GM20000 (cell line): ENCODE measurements around the gene TIMM22.

Experiments used
- DNase-seq: peaks from one replicate; pipeline ENCODE4 v3.0.0; 2012; ENCODE audit warnings: low spot score
- TF ChIP-seq, protein P1 (sequence below): IDR thresholded peaks from 2 replicates; pipeline ENCODE4 v1.5.1; 2012; ENCODE audit warnings: mild to moderate bottlenecking, control low read depth; ENCODE audit errors: extremely low read depth, missing control alignments

The TIMM22 gene

DNA sequence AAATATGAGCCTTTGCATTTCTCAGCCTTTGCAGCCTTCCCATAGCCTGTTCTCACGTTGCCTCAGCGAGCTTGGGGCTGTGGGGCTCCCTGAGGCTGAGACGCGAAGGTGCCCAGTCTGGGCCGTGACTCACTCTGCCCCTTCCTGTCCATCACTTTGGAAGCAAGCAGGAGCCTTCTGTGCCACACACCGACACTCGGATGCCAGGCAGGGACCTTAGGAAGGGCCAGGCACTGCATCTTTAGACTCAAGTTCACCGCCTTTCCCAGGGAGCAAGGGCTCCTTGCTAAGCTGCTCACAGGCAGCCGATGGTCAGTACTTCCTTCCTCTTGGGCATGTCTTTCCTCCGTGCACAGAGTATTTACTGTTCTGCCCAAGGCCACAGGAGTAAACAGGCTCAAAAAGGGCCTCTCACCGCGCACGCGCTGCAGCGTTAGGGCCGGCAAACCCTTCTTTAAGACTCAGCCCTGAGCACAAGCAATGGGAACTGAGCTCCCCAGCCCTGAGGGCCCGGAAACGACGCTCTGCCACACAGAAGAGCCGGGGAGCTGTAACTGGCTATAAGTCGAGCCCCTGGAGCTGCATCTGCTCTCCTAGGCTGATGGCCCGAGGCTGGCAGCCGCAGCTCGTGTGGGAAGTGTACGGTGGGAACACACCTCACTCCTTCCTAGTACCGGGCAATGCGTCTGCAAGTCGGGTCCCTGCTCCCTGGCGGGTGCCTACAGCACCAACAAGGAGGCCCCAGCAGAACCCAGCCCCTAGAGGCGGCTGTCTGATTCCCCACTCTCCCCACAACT lies 7.2 kb downstream of the TIMM22 start:
- DNase-seq = no peak
- TF ChIP-seq, protein P1, sequence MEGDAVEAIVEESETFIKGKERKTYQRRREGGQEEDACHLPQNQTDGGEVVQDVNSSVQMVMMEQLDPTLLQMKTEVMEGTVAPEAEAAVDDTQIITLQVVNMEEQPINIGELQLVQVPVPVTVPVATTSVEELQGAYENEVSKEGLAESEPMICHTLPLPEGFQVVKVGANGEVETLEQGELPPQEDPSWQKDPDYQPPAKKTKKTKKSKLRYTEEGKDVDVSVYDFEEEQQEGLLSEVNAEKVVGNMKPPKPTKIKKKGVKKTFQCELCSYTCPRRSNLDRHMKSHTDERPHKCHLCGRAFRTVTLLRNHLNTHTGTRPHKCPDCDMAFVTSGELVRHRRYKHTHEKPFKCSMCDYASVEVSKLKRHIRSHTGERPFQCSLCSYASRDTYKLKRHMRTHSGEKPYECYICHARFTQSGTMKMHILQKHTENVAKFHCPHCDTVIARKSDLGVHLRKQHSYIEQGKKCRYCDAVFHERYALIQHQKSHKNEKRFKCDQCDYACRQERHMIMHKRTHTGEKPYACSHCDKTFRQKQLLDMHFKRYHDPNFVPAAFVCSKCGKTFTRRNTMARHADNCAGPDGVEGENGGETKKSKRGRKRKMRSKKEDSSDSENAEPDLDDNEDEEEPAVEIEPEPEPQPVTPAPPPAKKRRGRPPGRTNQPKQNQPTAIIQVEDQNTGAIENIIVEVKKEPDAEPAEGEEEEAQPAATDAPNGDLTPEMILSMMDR = no peak

DNA sequence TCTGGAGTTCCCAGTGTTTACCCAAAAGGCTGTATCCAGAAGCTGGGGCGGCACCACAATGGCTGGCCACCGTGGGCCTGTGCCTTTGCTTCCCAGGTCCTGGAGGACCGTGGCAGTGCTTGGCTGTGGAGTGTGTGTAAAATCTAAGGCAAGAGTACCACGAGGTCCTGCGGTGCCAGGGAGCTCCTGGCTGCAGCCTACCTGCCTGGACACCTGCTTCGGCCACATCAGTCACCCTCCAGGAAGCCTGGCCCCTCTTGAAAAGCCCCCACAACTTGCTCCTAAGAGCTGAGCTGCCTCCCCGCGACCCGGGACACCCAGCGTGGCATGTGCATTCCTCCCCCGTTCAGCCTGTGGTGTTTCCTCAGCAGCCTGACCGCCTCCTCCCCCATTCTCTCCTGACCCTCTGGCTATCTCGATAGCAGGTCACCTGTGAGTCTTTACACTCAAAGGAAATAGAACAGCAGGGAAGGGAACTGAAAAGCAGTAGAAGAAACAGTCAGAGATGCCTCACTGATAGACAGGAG lies 7.9 kb downstream of the TIMM22 start:
- no peak for DNase-seq
- TF ChIP-seq, protein P1 = no peak

DNA sequence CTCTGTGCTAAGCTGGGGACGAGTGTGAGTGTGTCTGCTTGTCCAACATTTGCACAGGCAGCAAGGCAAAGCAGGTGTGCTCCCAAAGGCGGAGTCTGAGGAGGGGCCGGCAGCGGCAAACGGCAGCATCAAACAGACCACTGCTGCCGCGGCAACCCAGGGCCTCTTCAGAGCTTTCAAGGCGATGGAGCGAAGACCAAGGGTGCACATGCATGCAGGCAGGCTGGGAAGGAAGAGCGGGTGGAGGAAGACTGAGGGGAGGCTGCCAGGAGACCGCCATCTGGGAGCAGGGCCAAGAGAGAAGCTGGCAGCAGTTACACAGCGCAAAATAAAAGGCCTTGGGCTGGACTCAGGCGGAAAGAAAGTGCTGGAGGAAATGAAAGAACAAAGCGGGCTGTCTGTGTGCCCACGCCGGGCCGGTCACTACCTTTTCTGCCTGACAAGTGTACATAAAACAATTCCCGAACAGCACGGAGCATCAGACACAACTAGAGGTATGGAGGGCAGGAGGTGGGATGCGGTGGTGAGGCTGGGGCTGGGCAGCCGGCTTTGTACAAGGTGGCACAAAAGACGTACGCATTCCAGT lies 8.5 kb downstream of the TIMM22 start:
- DNase-seq = no peak
- TF ChIP-seq, protein P1 = no peak

DNA sequence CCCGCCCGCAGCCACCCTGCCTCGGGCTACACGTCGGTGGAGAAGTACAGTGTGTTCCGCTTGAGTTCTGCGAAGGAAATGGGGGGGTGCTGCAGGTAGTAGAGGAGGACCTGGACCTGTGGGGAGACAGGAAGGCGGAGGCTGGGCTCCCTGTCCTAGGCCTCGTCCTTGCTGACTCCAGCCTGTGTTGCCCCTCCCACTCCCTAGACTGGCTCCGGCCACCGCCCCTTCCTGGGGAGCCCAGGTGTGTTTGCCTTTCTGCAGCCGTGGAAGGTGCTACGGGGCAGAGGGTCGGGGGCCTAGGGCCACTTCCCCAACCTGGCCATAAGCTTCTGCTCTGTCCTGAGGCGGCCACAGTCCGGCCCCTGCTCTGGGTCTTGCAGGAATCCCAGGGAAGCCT lies 9.1 kb downstream of the TIMM22 start:
- TF ChIP-seq, protein P1 = no peak

DNA sequence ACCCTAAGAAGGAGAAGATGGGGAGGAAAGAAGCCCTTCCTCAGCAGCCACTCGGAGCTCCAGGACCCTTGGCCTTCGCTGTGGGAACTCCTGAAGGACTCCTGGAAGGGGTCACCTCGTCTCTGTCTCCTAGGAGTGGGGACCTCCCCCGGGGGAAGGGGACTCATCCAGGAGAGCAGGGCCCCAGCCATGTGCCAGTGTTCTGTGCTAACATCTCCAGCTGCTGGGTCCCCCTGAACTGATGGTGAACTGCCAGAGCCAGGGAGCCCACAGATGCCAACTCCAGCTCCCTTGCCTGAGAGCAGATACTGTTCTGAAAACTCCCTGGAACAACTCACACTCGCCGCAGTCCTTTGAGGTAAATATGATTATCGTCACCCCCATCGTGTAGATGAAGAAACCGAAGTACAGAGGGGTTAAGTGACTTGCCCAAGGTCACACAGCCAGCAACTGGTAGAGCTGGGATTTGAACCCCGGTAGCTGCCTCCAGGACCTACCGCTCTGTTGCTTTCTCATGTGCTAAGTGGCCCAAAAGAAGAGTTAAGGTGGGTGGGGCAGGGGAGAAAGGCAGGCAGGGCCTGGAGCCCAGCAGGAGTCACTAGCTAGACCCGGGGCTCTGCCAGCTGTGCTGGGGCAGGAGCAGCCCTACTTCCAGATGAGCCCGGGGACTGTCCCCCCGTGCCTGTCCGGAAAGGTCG lies 10.5 kb downstream of the TIMM22 start:
- no peak for DNase-seq
- TF ChIP-seq, protein P1 = no peak

More for the DNA sequence above, 9.1 kb downstream of the TIMM22 start:
- no peak for DNase-seq

DNA sequence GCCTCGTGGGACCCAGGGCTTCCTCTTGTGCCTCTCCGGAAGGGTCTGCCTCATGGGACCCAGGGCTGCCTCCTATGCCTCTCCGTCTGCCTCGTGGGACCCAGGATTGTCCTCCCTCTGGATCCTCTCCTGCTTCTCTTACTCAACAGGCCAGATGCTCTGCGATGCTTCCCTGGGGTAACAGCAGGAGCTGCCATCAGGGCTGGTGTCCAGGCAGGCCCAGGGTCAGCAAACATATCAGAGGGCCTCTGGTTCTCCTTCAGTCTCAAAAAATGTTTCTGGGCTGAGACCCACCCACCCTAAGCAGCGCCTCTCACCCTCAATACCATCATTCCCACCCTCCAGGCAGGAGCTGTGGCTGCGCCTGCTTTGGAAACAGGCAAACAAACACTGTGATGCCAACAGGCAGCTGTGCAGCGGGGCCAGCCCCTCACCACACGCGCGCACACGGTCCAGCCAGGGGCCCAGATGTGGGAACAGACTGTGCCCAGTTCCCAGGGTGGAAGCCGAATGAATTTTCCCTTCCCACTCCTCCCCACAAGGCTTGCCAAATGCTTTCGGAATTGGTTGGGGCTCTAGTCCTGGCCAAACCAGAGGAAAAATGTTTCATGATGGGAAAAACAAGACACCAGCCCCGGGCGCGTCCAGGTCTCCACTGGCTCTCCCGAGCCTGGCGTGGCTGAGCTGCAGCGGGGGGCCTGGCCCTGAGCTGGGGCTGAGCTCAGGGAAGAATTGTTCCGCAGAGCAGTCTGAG lies 11.3 kb downstream of the TIMM22 start:
- no peak for DNase-seq
- TF ChIP-seq, protein P1 = no peak
